Ovary (tissue), 9 donors: Measurements from ENCODE around the gene SNX25. TPM values are rescaled to one million over a fixed set of nuclear protein-coding genes. Genes with fewer than 3 reads are reported as not detected.

Experiments used
- DNase-seq, 5 donors: peaks; one replicate each; pipeline ENCODE4 v3.0.0-alpha.2; 2019 to 2020
- H3K27ac ChIP-seq, 2 donors: fragments of 200-600 bp; one replicate each; pipeline versions ENCODE4 v1.5.1 to v1.8.0; 2019 to 2022
- H3K27me3 ChIP-seq: fragments of 200-600 bp; one replicate; pipeline ENCODE4 v1.8.0; 2022
- H3K36me3 ChIP-seq: fragments of 200-600 bp; sonication (generic); one replicate; pipeline ENCODE4 v1.5.1; 2019
- H3K4me1 ChIP-seq: one replicate; pipeline ENCODE4 v1.8.1; 2013; ENCODE audit warnings: mild to moderate bottlenecking, moderate library complexity; ENCODE audit not compliant: insufficient read depth
- H3K4me3 ChIP-seq: fragments of 200-600 bp; sonication (generic); one replicate; pipeline ENCODE4 v1.5.1; 2017
- H3K9me3 ChIP-seq, 2 donors: fragments of 200-600 bp in 1 of 2; sonication (generic) in 1 of 2; one replicate each; pipeline versions ENCODE4 v1.5.1 to v1.8.1; 2013 to 2019; ENCODE audit warnings: mild to moderate bottlenecking in 1 of 2, moderate library complexity in 1 of 2
- EP300 ChIP-seq: sonication (generic); formaldehyde crosslinking; IDR thresholded peaks from one replicate; pipeline ENCODE4 v1.6.1; 2017; ENCODE audit warnings: antibody characterized with exemption
- POLR2A ChIP-seq: fragments of 450-650 bp; IDR thresholded peaks from one replicate; pipeline ENCODE4 v1.6.1; 2017; ENCODE audit warnings: antibody characterized with exemption, mild to moderate bottlenecking, moderate library complexity
- WGBS, 3 donors: extraction: QIAGEN DNeasy Blood & Tissue Kit in 1 of 3; methylation state at CpG; one replicate each; pipeline versions ENCODE4 v1.1.5 to v1.1.7; 2013 to 2017; 5-methylcytosine and 5-hydroxymethylcytosine counted together
- intact Hi-C, 4 donors: fragments of 100-400 bp; cut with DNase I; formaldehyde crosslinking; loops; one replicate each; pipeline versions ENCODE4 v1.11.0 to v1.15.1; 2022 to 2023
- polyA plus RNA-seq, 2 donors: library from polyadenylated mRNA; stranded (reverse); fragments of 200-250 nt in 1 of 2; fragments of 350-450 nt in 1 of 2; fragmentation: Illumina TruSeq in 1 of 2; extraction: RNeasy Lipid Tissue Mini Kit (QIAGEN cat#74804) in 1 of 2; gene quantifications; one replicate each; pipeline ENCODE4 v1.2.3, GENCODE V29; 2013 to 2014
- total RNA-seq, 7 donors: library from RNA; depleted of rRNA in 2 of 7; stranded (reverse); fragments of >200 nt in 2 of 7; fragmentation: NEBNext Ultra II Directional in 3 of 7; extraction: Animal tissue kit (Norgen Biotek cat#: 25700) in 3 of 7; gene quantifications; one replicate each; pipeline versions ENCODE4 v1.1.0 to v1.2.4, GENCODE V29; 2016 to 2023
- TF ChIP-seq, protein P1 (sequence below), 3 donors: fragments of 450-650 bp in 2 of 3; fragments of 200-600 bp in 1 of 3; IDR thresholded peaks; one replicate each; pipeline versions ENCODE4 v1.5.1 to v1.8.0; 2016 to 2022; ENCODE audit warnings: antibody characterized with exemption in 3 of 3, mild to moderate bottlenecking in 1 of 3
- donor health status: DM: no; HTN: no; CAD: no; lungs with moderate emphysema.
- donor health status: DM: no; HTN: no; CAD: no.
- donor health status: Bipolar disorder and iron deficiency.
- donor health status: DM: yes; HTN: yes; CAD: no.
- donor health status: DM: no; HTN: no; CAD: no.
- donor health status: DM: yes; HTN: yes; CAD: no.

The SNX25 gene
- total and polyA plus RNA-seq, 9 donors = 7.9 to 28.4 (median 19.1) TPM

DNA sequence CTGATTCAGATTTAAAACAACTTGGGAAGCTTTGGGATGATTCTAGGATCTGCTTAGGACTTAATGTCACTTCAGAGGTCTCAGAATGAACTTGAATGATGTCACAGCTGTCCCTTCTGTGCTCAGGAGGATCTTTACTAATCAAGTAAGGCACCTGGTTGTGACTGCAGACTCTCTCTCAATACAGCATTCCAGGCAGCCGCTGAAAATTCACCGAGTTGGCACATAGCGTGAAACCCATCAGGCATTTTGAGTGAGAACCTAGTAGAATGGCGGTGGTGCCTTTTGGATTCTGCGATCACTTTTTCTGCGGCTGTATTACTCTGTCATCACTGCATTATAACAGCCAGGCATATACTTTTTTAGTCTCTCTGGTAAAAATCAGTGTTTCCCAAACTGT is 16.5 kb downstream of the SNX25 start:
- intact Hi-C loops = no loop called here
- Histone ChIP-seq H3K9me3 (no peaks in the 10 kb centered on the region), H3K4me3 (no peak overlapping the region), H3K27me3 (no peaks in the 10 kb centered on the region), H3K36me3 (no peaks in the 10 kb centered on the region), H3K4me1 (peaks cover 11% of the 10 kb centered on the region), H3K27ac (no peak overlapping the region)
- TF ChIP-seq EP300 = no peak
- TF ChIP-seq, protein P1, sequence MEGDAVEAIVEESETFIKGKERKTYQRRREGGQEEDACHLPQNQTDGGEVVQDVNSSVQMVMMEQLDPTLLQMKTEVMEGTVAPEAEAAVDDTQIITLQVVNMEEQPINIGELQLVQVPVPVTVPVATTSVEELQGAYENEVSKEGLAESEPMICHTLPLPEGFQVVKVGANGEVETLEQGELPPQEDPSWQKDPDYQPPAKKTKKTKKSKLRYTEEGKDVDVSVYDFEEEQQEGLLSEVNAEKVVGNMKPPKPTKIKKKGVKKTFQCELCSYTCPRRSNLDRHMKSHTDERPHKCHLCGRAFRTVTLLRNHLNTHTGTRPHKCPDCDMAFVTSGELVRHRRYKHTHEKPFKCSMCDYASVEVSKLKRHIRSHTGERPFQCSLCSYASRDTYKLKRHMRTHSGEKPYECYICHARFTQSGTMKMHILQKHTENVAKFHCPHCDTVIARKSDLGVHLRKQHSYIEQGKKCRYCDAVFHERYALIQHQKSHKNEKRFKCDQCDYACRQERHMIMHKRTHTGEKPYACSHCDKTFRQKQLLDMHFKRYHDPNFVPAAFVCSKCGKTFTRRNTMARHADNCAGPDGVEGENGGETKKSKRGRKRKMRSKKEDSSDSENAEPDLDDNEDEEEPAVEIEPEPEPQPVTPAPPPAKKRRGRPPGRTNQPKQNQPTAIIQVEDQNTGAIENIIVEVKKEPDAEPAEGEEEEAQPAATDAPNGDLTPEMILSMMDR (IDR thresholded peaks at IDR 0.05) = no peak
- no peak for TF ChIP-seq POLR2A
- 94 to 96% (median 95%) methylated on average over 6 of the region's 6 CpGs for WGBS, 3 donors
- no peak for DNase-seq

DNA sequence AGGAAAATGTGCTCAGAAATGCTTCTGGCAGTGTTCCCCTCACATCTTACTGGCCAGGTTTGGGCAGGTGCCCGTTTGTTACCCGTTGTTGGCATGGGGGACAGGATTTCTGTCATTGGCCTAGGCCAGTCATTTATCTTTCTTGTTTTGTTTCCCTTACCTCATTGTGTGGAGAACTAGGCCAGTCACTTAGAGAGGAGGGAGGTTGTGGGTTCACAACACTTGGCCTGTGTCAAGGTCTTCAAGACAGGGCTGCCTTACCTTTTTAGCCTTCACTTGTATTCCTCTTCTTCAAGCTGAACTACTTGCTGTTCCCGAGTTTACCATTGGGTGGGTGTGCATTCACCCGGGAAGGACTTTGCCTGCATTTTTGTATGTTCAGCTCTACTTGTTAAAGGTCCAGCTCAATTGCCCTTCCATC is 17.7 kb downstream of the SNX25 start:
- TF ChIP-seq POLR2A (no peak), EP300 (no peak)
- TF ChIP-seq, protein P1 (IDR thresholded peaks at IDR 0.05) = no peak
- Histone ChIP-seq H3K9me3 (no peaks in the 10 kb centered on the region), H3K4me3 (no peak overlapping the region), H3K36me3 (no peaks in the 10 kb centered on the region), H3K4me1 (peaks cover 6% of the 10 kb centered on the region), H3K27me3 (no peaks in the 10 kb centered on the region), H3K27ac (no peak overlapping the region)
- intact Hi-C loops = no loop called here
- 45 to 46% (median 46%) methylated on average over 4 of the region's 4 CpGs for WGBS, 3 donors
- no peak for DNase-seq

DNA sequence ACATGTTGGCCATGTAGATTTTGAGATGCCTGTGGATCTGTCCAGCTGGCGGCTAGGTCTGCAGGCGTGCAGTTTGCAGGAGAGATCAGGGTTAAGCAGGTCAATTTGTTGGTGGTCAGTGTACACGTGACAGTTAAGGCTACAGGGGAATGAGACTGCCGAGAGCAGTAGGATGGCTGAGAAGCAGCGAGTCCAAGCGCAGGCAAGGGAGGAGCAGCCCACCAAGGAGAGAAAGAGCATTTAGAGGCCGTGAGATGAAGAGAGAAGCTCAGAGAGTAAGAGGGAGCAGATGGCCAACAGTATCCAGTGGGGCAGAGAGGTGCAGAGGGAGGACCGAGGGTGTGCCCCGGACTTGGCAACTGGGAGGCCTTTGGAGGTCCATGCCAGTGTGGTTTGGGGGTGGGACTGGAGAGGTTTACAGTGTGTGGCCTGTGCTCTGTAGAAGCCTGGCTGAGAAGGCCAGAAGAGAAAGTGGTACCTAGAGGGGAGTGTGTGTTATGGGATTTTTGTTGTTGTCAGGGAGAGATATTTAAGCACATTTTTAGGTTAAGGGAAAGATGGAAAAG is 18.4 kb downstream of the SNX25 start:
- Histone ChIP-seq H3K27ac (no peak overlapping the region), H3K27me3 (no peaks in the 10 kb centered on the region), H3K4me3 (no peak overlapping the region), H3K9me3 (no peaks in the 10 kb centered on the region), H3K36me3 (no peaks in the 10 kb centered on the region), H3K4me1 (peaks cover 6% of the 10 kb centered on the region)
- no peak for DNase-seq
- intact Hi-C loops = no loop called here
- no peak for TF ChIP-seq POLR2A
- WGBS, 3 donors = 80 to 86% (median 82%) methylated on average over 9 of the region's 9 CpGs

DNA sequence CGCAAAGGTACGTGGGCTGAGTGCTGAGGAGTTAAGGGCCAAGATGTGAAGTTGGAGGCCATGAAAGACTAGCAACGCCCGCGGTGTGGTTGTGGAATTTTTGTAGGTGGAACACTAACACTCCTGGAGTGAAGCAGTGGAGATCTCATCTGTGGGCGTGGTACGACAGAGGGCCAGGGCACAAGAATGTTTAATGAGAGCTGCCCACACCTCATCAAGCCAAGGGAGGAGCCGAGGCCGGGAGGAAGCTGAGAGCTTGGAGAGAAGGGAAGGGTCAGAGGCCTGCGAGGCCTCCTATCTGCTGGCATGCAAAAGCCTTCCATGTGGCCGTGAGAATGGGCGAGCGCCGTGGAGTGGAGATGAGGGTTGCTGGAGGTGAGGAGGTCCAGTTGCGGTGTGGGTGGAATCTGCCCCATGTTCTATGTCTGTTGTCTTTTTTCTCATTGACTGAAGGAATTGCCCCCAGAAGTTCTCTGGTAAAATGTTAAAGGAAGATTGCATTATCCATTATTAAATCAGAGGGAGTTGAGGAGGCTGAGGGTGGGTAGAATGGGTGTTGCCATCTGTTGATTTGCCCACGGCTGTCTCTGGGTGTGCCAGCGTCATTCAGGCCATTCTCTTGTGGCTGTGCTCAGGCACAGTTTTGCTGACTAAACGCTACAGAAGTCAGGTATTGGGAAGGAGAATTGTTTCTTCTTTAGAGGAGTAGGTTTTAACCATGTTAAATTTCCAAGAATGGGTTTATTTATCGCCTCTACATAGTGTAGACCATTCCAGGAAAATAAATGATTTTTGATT is 19.8 kb downstream of the SNX25 start:
- Histone ChIP-seq H3K36me3 (no peaks in the 10 kb centered on the region), H3K27me3 (no peaks in the 10 kb centered on the region), H3K4me1 (peaks cover 6% of the 10 kb centered on the region), H3K4me3 (no peak overlapping the region), H3K9me3 (no peaks in the 10 kb centered on the region), H3K27ac (no peak overlapping the region)
- intact Hi-C loops = no loop called here
- WGBS, 3 donors = 91 to 96% (median 91%) methylated on average over 19 of the region's 19 CpGs
- DNase-seq = no peak
- TF ChIP-seq POLR2A (no peak), EP300 (no peak)
- TF ChIP-seq, protein P1 (IDR thresholded peaks at IDR 0.05) = no peak

DNA sequence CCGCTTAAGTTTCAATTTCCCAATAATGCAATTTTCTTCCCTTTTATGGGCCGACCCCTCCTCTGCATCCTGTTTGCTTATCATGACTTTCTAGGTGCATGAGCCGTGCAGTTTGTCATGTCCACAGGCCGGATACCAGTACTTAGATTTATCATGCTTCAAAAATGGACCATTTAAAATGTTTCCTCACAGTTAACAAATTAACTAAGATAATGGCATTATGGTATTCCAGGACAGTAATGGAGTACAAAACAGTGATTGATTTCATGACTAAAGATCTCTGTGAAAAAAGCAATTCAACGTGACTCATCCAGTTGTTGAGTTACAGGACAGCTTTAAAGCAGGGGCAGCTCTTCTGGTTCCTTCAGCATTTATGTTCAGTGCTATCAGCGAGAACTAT is 23.0 kb downstream of the SNX25 start:
- Histone ChIP-seq H3K27ac (no peak overlapping the region), H3K4me1 (peaks cover 4% of the 10 kb centered on the region), H3K4me3 (no peak overlapping the region), H3K9me3 (no peaks in the 10 kb centered on the region), H3K27me3 (no peaks in the 10 kb centered on the region), H3K36me3 (no peaks in the 10 kb centered on the region)
- 86 to 89% (median 88%) methylated on average over 6 of the region's 6 CpGs for WGBS, 3 donors
- no peak for DNase-seq
- intact Hi-C loops = no loop called here
- no peak for TF ChIP-seq POLR2A
- TF ChIP-seq EP300 = no peak
- TF ChIP-seq, protein P1 (IDR thresholded peaks at IDR 0.05) = no peak
